Gastroesophageal sphincter (tissue), 4 donors: ENCODE data around the gene FBL. TPM values are rescaled to one million over a fixed set of nuclear protein-coding genes. Genes with fewer than 3 reads are reported as not detected.

Experiments
- ATAC-seq: fragments of 150-250 bp; one replicate; pipeline ENCODE4 v1.9.1; 2016; ENCODE audit warnings: mild to moderate bottlenecking, moderate library complexity
- H3K27ac ChIP-seq, 4 donors: fragments of 200-600 bp; sonication (generic) in 3 of 4; 1 replicate in 3 of 4; 2 replicates in 1 of 4; pipeline ENCODE4 v1.5.1; 2016 to 2019
- H3K27me3 ChIP-seq: fragments of 200-600 bp; sonication (generic); one replicate; pipeline ENCODE4 v1.5.1; 2019
- H3K36me3 ChIP-seq, 2 donors: fragments of 200-600 bp; sonication (generic); one replicate each; pipeline ENCODE4 v1.5.1; 2019; ENCODE audit warnings: control low read depth in 1 of 2
- H3K4me1 ChIP-seq, 3 donors: fragments of 200-600 bp; sonication (generic); 1 replicate in 2 of 3; 2 replicates in 1 of 3; pipeline ENCODE4 v1.5.1; 2016 to 2019; ENCODE audit warnings: control low read depth in 2 of 3
- H3K4me3 ChIP-seq, 2 donors: fragments of 200-600 bp; sonication (generic); one replicate each; pipeline ENCODE4 v1.5.1; 2019; ENCODE audit warnings: mild to moderate bottlenecking in 1 of 2, moderate library complexity in 1 of 2
- H3K9me3 ChIP-seq, 3 donors: fragments of 200-600 bp; sonication (generic); one replicate each; pipeline ENCODE4 v1.5.1; 2017 to 2019; ENCODE audit warnings: control low read depth in 2 of 3
- CTCF ChIP-seq, 4 experiments: fragments of 200-600 bp in 2 of 4; fragments of 450-650 bp in 2 of 4; sonication (generic) in 1 of 4; IDR thresholded peaks; one replicate each; pipeline ENCODE4 v1.5.1; 2017 to 2019; ENCODE audit warnings: antibody characterized with exemption in 4 of 4, mild to moderate bottlenecking in 2 of 4, moderate library complexity in 2 of 4
- EP300 ChIP-seq: sonication (generic); formaldehyde crosslinking; IDR thresholded peaks from one replicate; pipeline ENCODE4 v1.6.1; 2017; ENCODE audit warnings: antibody characterized with exemption, mild to moderate bottlenecking
- POLR2A ChIP-seq, 2 donors: fragments of 450-650 bp; IDR thresholded peaks; one replicate each; pipeline ENCODE4 v1.6.1; 2017; ENCODE audit warnings: antibody characterized with exemption in 2 of 2, mild to moderate bottlenecking in 2 of 2, moderate library complexity in 1 of 2
- POLR2AphosphoS5 ChIP-seq: sonication (generic); formaldehyde crosslinking; IDR thresholded peaks from one replicate; pipeline ENCODE4 v1.6.1; 2017; ENCODE audit warnings: antibody characterized with exemption
- WGBS, 2 donors: methylation state at CpG; one replicate each; pipeline ENCODE4 v1.1.5; 2018; ENCODE audit warnings: low coverage in 1 of 2; 5-methylcytosine and 5-hydroxymethylcytosine counted together
- total RNA-seq, 4 donors: library from RNA; depleted of rRNA; stranded (reverse); fragments of >200 nt; gene quantifications; one replicate each; pipeline ENCODE4 v1.1.0, GENCODE V29; 2016

Gene FBL
- total RNA-seq, 4 donors from 2014 or later: 72.5 to 105 (median 89.1) TPM

- Histone ChIP-seq H3K4me3 (no peak overlapping the region), H3K27ac (no peak overlapping the region), H3K36me3 (peaks cover 0 to 26% of the 10 kb centered on the region in 2 donors), H3K4me1 (peaks cover 0 to 62% (median 25%) of the 10 kb centered on the region in 3 donors), H3K9me3 (no peaks in the 10 kb centered on the region), H3K27me3 (no peaks in the 10 kb centered on the region)
- no peak for TF ChIP-seq POLR2AphosphoS5
- no peak for TF ChIP-seq CTCF (IDR thresholded peaks at IDR 0.05)
- no peak for TF ChIP-seq EP300
- no peak for TF ChIP-seq POLR2A (IDR thresholded peaks at IDR 0.05)
- ATAC-seq: no peak
- WGBS, 2 donors: 75 to 100% methylated on average over 1 to 6 of the region's 7 CpGs
Measured at GRCh38 chr19:39842693-39843435, 3.3 kb downstream of the FBL start.

GRCh38 chr19:39841041-39841440 lies 5.1 kb downstream of the FBL start:
- no peak for ATAC-seq
- H3K27me3 ChIP-seq: no peaks in the 10 kb centered on the region
- peaks cover 0 to 44% of the 10 kb centered on the region in 2 donors for H3K36me3 ChIP-seq
- WGBS, 2 donors: 90 to 96% methylated on average over 2 to 4 of the region's 4 CpGs
- TF ChIP-seq CTCF (IDR thresholded peaks at IDR 0.05): no peak
- no peak for TF ChIP-seq POLR2AphosphoS5
- no peak for TF ChIP-seq POLR2A (IDR thresholded peaks at IDR 0.05)
- TF ChIP-seq EP300: no peak
- H3K4me3 ChIP-seq: no peak overlapping the region
- H3K27ac ChIP-seq: no peak overlapping the region
- peaks cover 0 to 49% (median 17%) of the 10 kb centered on the region in 3 donors for H3K4me1 ChIP-seq
- H3K9me3 ChIP-seq: no peaks in the 10 kb centered on the region

- no peaks in the 10 kb centered on the region for H3K27me3 ChIP-seq
- no peak overlapping the region for H3K4me3 ChIP-seq
- peaks cover 0 to 50% of the 10 kb centered on the region in 2 donors for H3K36me3 ChIP-seq
- H3K27ac ChIP-seq: no peak overlapping the region
- 95 to 100% methylated on average over 1 to 11 of the region's 17 CpGs for WGBS, 2 donors
- no peaks in the 10 kb centered on the region for H3K9me3 ChIP-seq
- no peak for ATAC-seq
- TF ChIP-seq EP300: no peak
- TF ChIP-seq CTCF (IDR thresholded peaks at IDR 0.05): no peak
- TF ChIP-seq POLR2AphosphoS5: no peak
- TF ChIP-seq POLR2A (IDR thresholded peaks at IDR 0.05): no peak
- H3K4me1 ChIP-seq: peaks cover 0 to 44% (median 15%) of the 10 kb centered on the region in 3 donors
Measured at GRCh38 chr19:39840492-39840891, 5.7 kb downstream of the FBL start.

GRCh38 chr19:39839678-39840327 lies 6.4 kb downstream of the FBL start:
- Histone ChIP-seq H3K27me3 (no peaks in the 10 kb centered on the region), H3K9me3 (no peaks in the 10 kb centered on the region), H3K4me3 (no peak overlapping the region), H3K4me1 (peaks cover 0 to 38% (median 9%) of the 10 kb centered on the region in 3 donors), H3K36me3 (peaks cover 0 to 57% of the 10 kb centered on the region in 2 donors), H3K27ac (no peak overlapping the region)
- ATAC-seq: no peak
- WGBS, 2 donors: 75 to 84% methylated on average over 8 to 12 of the region's 13 CpGs
- TF ChIP-seq CTCF (IDR thresholded peaks at IDR 0.05) (no peak), POLR2AphosphoS5 (no peak), EP300 (no peak), POLR2A (IDR thresholded peaks at IDR 0.05) (no peak)
